Activated CD4-positive, alpha-beta T cell treated with anti-CD3 and anti-CD28 coated beads for 4 hours (primary cell): ENCODE results near the gene NR0B2.
A peak's percentile ranks its signal among the peaks of the same experiment; 100 is the strongest.
"Not testable (repeated sequence)": the region's sequence is repeated elsewhere in the genome, so short reads cannot be mapped to it uniquely, and the experiment has no call there.

ENCODE experiments used
- DNase-seq, 2 donors: peaks; one replicate each; pipeline ENCODE4 v3.0.0-alpha.2; 2020

Gene NR0B2

DNA sequence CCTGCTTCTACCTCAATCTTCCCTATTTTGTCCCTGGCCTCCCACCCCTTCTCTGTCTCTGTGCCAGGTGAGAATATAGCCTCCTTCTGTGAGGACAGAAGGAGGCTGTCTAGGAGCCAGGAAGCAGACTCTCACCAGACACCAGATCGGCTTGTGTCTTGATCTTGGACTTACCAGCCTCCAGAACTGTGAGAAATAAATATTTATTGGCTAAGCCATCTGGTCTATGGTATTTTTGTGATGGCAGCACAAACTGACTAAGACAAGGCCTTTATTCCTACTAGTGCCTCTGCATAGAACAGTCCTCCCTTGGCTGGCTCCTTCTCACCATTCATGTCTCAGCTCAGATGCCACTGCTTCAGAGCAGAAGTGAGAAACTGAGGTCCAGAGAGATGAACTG is 25.5 kb downstream of the NR0B2 start:
- no peak for DNase-seq

DNA sequence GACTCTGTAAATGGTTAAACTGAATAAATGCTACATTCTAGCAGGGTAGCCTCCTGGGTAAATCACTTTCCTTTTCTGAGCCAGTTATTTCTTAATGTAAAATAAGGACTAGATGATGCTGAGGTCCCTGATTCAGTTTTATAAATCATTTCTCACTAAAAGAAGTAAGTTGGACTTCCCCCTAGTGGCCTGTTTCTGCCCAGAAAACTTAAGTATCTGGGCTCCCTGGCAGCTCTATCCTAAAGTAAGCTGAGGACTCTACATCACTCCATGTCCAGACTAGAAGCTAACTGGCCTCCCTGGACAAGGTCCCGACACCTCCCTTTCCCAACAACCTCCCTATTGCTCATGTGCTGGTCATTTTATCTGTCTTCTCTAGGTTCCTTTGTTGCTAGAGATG is 26.6 kb downstream of the NR0B2 start:
- no peak for DNase-seq

GRCh38 chr1:26882696-26883463 is 30.9 kb downstream of the NR0B2 start:
- DNase-seq: no peak

DNA sequence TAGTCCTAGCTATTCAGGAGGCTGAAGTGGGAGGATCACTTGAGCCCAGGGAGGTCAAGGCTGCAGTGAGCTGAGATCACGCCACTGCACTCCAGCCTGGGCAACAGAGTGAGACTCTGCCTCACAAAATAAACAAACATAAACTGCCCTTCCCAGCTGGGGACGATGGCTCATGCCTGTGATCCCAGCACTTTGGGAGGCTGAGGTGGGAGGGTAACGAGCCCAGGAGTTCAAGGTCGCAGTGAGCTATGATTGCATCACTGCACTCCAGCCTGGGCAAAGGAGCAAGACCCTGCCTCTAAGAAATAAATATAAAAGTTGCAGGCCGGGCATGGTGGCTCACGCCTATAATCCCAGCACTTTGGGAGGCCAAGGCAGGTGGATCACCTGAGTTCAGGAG is 32.2 kb downstream of the NR0B2 start:
- not testable (repeated sequence) for DNase-seq

- DNase-seq: no peak
These were observed 34.0 kb downstream of the NR0B2 start for GRCh38 chr1:26879793-26880192.

DNA sequence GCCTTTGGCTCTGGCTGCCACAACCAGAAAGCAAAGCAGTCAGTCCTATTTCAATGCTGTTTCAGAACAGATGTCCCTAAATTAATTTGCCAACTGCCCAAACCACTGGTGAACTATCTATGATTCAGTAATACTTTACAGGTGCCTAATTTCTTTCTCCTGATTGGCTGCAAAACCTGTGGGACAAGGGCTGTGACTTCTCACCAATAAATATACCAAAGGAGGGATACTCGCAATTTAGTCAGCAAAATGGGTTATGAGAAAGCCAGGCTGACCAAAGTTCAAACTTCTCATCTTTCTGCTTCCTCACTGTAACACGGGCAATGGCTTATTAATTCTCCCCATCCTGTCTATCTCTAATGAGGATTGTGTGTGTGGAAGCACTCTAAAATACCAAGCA is 36.4 kb downstream of the NR0B2 start:
- DNase-seq: no peak

DNA sequence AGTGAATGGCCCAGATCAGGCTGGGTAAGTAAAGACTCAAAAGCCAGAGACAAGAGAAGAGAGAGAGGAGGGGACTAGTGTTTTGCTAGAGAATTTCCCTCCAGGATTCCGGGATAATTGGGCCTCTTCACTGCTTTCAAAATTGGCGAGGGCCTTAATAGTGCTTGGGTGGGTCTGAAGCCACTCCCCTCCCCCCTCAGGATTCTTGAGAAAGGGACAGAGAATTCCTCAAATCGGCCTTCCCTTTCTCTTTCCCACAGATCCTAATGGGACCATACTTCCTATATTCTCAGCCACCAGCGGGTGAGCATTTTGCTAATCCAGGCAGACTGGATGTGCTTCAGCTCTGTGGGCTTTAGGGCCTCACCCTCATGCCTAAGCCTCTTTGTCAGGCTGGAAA is 38.9 kb downstream of the NR0B2 start:
- no peak for DNase-seq

DNA sequence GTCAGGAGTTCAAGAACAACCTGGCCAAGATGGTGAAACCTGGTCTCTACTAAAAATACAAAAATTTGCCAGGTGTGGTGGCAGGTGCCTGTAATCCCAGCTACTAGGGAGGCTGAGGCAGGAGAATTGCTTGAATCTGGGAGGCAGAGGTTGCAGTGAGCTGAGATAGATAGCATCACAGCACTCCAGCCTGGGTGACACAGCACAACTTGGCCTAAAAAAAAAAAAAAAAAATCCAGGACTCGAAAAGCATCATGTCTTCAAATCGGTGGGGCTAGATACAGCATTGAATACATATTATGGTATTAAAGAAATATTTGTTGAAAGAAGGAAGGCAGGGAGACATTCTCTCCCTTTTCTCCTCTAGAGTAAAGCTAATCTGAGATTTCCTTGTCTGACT is 40.7 kb downstream of the NR0B2 start:
- not testable (repeated sequence) for DNase-seq

DNA sequence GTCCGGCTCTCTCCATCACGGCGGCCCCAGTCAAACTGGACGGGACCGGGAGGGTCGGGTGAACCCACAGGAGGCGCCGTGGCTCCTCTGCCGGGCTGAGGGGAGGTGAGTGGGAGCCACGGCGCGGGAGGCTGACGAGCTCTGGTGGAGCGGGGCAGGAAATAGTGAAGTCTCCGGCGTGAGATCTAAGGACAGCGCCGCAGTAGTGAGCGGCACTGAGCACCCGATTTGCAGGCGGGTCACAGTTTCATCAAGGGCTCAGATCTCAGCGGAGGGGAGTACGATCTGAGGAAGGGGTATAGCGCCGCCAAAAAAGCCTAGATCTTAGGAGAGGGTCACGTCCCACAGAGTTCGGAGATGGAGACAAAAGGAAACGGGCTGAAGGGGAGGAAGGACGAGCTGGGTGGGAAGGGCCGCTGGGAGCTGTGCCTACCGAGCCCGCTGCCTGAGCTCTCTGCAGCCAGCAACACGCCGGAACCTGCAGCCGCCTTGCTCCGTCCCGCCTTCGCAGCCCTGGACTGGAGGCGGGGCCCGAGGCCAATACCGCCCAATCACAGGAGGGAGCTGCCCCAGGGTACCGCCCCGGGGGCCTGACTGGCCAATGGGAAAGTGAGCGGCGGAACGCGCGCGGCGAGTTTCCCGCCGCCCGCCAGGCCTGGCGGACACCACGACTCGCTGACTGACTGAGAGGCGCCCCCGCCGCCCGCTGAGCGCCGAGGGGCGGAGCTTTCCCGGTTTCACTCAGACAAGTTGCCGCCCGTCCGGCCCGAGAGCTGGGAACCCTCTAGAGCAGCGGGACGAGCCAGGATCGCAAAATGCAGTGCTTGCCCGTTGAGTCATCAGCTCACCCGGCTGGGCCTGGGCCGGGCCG is 48.9 kb downstream of the NR0B2 start:
- peak; percentile 91 for DNase-seq

DNA sequence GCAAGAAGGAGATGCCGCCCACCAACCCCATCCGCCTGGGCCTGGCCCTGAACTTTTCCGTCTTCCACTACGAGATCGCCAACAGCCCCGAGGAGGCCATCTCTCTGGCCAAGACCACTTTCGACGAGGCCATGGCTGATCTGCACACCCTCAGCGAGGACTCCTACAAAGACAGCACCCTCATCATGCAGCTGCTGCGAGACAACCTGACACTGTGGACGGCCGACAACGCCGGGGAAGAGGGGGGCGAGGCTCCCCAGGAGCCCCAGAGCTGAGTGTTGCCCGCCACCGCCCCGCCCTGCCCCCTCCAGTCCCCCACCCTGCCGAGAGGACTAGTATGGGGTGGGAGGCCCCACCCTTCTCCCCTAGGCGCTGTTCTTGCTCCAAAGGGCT is 50.1 kb downstream of the NR0B2 start:
- DNase-seq: no peak

DNA sequence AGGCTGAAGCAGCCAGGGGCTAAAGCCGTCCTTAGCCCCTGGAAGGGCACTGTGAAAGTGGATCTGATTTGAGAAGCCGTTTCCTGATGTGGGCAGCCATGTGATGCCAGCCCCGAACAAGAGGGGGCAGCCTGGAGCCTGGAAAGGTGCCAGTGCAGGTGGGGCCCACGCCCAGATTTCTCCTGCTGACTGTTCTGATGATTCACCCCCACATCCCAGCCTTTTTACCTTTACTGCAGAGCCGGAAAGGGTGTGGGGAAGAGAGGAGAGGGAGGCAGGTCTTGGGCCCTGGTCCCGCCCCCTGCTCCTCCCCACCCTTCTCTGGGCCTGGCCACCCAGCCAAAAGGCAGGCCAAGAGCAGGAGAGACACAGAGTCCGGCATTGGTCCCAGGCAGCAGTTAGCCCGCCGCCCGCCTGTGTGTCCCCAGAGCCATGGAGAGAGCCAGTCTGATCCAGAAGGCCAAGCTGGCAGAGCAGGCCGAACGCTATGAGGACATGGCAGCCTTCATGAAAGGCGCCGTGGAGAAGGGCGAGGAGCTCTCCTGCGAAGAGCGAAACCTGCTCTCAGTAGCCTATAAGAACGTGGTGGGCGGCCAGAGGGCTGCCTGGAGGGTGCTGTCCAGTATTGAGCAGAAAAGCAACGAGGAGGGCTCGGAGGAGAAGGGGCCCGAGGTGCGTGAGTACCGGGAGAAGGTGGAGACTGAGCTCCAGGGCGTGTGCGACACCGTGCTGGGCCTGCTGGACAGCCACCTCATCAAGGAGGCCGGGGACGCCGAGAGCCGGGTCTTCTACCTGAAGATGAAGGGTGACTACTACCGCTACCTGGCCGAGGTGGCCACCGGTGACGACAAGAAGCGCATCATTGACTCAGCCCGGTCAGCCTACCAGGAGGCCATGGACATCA is 50.7 kb downstream of the NR0B2 start, which contains the start of gene SFN:
SFN (plus strand) TSS at position 369 of the 904 bp plus-strand sequence; CDS start at position 433, 64 bp downstream.
- peak; percentile 46 to 52 for DNase-seq

DNA sequence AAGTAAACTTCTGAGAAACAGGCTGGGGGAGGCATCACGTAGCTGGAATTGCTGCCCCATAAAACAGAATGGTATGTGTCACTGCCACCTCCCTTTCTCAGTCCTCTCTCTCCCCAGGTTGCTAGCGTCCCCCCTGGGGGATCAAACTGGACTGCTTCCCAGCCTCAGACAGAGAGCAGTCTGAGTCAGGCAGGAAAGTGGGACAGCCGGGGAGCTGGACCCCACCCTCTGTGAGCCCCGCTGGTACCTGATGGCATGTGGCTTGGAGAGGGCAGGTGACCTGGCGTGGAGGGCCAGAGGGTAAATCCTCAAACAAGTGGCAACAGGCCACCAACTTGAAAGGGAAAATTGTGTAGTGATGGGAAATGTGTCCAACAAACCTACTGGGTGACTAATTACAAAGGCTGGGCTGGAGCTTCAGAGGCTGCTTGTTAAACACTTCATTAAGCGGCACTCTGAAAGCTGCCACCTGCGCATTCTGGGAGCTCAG is 51.8 kb downstream of the NR0B2 start:
- no peak for DNase-seq
